ENCODE results near the gene OLFML2B.
"Not testable (repeated sequence)": the region's sequence is repeated elsewhere in the genome, so short reads cannot be mapped to it uniquely, and the experiment has no call there.

Gene OLFML2B

DNA sequence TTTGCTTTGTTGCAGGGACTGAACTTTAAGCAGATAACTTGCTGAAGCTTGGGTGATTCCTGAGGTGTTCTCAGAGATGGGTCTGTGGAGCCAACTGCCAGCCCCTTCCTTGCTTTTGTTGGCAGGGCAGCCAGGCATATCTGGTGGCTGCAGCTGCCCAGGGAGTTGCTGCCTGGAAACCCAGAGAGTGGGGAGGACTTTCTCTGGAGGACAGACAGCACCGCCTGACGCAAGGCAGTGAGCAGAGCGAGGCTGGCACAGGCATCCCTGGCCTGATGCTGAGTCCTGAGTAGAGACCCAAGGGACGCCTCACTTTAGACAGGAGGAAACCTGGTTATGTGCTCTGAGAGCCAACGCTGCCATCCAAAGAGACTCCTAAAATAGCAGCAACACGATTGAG lies 9.8 kb upstream of the OLFML2B start:
- no peak for DNase-seq

DNA sequence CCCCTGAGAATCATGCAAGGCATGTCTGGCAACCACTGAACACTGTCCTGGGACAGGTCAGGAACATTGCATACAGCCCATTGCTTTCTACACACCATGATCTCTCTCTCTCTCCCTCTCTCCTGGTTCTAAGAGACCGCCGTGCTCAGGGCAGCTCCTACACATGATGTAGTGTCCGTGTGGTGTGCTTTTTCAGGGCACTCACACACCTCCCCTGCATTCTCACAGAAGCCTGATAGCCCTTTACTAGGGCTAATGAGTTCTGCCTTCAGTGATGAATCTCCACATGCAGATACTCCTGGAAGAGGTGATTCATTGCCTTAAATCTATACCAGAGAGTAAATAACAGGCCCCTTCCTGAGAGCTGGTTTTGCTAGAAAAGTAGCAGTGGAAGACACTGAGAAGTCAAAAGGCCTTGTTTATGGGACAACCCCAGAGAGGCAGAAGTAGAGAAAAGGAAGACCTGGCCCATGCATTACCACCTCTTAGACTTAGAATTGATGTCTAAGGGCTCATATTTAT lies 7.2 kb upstream of the OLFML2B start:
- no peak for DNase-seq

DNA sequence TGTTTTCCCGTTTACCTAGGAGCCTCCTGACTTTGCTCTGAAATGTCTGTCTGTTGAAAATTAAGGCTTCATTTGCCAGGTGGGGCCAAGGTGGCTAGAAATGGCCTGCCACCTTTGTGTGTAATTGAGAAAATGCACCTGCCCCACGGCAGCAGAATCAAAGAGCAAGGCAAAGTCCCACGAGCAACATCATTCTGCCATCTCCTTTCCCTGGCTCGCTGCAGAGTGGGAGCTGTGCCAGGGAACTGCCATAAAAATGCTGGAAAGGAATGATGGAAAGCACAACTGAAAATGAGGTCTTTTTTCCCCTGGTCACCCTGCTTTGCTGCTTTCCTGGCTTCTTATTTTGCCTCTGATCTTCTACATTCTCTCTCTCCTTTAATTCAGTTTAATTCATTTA lies 5.5 kb upstream of the OLFML2B start:
- DNase-seq, result no peak

DNA sequence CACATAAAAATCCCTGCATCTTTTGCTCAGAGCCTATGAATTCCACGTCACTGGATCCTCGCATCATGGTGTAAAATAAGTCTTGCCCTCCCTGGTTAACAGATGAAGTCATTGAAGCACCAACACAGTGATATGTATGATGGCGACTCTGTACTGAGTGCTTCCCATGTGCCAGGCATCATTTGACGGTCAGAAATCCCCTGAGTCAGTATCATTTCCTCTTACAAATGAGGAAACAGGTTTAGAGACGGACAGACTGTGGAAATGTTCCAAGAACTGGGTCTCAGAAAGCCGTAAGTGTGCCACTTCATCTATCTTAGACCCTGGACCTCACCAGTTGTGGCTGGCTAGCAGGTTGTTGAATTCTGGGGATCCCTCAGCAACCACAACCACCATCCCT lies 5.1 kb upstream of the OLFML2B start:
- no peak for DNase-seq

DNA sequence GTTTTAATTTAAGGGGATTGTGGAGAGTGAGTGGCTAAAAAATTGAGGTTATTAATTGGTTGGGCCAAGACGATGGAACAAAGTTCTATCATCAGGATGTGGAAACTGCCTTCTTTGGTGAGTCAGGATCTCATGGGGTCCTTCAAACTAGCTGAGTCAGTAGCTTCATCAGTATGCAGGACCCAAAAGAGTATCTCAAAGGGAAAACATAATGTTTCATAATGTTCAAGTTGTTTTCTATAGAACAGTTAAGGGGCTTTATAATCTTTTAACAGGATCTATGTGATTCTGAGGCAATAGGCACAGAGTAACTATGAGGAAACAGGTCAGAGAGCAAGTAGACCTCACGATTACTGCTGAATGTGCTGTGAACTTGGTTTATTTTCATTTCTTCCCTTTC lies 3.2 kb upstream of the OLFML2B start:
- no peak for DNase-seq

DNA sequence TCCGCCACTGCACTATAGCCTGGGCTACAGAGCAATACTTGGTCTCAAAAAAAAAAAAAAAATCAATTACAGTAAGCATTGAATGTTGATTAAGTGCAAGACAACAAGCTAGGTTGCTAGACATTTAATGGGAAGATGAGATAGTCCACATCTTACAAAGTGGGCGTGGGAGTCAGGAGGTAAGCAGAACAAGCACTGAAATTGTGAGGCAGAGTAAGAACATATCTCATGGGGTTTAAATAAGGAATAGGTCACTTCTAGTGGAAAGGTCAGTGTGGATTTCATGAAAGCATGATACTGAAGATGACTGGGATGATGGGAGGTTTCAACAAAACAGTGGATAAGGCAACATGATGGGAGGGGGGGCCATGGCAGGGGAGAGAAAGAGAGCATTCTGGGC lies 1.9 kb upstream of the OLFML2B start:
- DNase-seq, result no peak

DNA sequence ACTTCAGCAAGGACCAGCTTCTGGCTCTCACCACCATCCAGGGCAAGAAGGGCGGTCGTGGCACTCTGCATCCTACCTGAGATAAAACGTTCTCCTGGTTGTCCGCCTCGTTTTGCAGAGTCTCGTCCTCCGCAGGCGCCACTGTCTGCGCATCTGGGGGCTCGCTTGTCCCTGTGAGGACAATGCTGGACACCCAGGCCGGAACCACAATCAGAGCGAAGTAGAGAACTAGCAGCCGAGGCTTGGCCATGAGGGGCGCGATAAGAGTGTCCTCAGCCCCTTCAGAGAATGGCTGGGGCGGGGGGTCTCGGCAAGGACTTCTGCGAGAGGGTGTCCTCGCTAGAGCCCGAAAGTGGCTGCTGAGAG lies 505 bp downstream of the OLFML2B start:
- no peak for DNase-seq

DNA sequence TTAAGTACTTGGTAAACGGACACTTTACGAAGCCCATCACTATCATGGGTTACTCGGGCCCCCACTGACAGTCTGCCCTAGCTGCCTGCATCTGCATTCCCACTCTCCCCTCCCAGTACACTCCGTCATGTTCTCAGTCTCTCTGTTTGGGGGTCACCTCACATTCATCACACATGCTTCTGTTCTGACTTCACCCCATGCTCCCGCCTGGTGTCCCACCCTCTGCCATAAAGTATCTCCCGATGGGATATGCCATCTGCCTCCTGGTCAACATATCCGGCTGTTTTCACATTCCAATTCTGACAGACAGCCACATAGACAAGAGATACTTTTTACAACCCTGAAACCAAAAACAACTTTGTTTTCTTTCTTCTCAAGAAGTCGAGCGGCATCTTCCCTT lies 1.0 kb downstream of the OLFML2B start:
- DNase-seq, result no peak

DNA sequence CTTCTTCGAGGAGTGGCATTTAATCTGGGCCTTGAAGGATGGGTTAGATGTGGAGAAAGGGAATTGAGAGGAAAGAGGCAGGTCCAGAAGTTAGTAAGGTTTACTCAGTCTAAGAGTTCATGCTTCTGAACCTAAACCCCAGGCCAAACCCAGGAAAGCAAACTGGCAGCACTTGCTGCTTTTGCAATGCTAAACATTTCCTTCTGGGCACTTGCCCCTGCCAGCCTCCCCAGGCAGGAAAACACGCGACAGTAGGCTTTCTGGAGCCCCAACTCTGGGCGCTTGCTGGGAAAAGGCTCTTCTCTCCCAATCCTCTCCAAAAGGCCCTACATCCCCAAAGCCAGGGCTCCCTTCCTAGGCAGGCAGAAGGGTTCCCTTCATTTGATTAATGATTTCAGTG lies 2.5 kb downstream of the OLFML2B start:
- DNase-seq, result no peak

DNA sequence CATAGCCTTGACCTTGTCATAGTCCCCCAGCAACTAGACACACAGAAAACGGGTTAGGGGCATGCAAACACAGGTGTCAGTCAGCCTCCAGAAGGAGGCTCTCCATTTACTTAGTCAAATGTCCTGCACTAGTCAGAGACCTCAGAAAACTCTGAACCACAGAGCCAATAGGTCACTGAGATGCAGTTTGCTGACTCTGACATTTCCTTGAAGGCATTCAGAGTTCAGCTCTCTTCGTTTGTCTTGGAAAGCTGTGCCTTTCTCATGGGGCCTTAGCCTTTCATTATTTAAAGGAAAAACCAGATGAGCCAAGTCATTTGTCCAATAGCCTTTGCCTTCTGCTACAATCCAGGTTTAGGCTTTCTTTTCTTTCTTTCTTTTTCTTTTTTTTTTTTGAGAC lies 3.5 kb downstream of the OLFML2B start:
- DNase-seq, result no peak

DNA sequence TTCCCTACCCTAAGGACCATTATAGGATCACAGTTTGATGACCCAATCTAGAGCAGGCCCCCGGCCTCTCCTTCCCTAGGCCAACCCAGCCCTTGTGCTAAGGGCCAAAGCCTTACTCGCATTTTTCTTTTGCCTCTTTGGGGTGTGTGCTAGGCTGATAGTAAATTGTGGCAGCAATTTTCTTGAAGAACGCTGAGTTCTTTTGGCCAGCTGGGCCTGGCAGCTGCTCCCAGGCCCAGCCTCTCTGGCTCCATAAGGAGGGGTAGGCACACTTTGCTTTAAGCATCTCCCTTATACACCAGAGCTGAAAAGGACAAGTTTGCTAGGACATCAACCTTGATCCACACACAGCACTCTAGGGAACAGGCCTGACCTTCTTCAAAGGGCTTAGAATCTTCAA lies 4.2 kb downstream of the OLFML2B start:
- no peak for DNase-seq

DNA sequence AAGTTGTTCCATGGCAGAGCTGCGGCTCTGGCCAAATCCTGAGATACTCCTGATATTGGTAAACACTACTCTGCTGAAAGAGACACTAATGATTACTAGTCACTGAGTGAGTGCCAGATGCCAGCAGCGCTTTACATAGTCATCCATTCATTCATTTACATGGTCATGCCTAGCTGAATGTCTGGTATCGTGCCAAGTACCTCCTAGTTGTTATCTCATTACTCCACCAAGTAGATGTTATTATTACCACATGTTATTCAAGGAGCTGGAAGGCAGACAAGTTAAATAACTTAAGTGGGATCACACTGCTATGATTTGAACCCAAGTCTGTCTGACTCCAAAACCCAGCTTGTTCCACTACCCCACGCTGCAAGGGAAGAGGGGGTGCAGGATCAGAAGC lies 4.7 kb downstream of the OLFML2B start:
- no peak for DNase-seq

DNA sequence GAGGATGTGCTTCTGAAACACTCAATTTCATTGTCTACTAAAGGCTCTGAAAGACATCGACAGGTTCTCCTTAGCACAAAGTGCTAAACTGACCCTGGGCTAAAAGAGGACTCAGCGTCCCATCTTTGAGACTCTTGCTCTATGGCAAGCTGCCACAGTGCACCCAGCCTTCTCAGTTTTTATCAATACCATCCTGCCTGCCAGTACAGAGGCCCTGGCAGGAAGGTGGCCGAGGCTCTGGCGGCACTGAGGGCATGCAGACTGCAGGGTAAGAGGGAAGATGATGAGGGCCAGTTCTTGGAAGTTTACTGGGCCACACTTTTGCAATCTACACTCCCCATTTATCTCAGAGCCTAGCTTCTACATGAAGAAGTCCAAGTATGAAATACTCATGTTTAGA lies 5.3 kb downstream of the OLFML2B start:
- DNase-seq, result no peak

DNA sequence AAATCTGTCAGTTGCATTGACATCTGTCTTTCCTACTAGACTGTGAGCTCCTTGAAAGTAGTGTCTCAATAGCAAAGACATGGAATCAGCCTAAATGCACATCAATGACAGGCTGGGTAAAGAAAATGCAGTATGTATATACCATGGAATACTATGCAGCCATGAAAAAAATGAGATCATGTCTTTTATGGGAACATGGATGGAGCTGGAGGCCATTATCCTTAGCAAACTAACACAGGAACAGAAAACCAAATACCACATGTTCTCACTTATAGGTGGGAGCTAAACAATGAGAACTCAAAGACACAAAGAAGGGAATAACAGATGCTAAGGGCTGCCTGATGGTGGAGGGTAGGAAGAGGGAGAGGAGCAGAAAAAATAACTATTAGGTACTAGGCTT lies 5.9 kb downstream of the OLFML2B start:
- DNase-seq, result not testable (repeated sequence)

DNA sequence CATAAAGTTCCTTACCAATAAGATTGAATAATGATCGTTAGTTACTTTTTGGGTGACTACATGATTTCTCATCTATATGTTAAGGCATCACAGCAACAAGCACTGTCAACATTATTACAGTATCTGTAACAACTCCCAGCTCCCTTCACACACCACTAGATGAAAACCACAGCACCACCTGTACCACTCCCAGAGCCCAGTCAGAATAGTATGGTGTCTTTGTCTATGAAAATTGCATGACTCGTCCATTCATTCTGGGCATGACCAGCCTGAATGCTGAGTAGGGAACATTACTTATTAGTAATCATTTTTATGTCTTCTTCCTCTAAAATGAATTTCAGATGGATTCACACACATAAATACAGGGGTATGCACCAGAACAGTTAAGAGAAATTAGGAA lies 7.0 kb downstream of the OLFML2B start:
- DNase-seq, result no peak

DNA sequence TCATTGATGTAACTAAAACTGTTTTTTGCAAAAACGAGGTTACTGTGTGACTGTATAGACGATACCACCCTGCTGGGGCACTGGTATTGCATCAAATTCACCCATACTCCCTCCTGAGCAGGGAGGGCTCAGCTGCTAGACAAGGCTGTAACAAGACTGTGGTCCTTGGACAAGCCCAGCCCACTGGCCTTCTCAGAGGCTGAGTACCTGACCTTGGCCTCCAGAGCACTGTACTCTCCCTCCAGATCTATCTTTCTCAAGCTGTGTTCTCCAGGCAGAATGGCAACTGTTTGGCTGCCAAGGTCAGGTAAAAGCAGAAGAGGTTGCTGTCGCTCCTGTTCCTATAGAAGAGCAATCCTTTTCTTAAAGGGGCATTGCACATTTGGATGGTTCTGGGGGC lies 8.5 kb downstream of the OLFML2B start:
- no peak for DNase-seq

DNA sequence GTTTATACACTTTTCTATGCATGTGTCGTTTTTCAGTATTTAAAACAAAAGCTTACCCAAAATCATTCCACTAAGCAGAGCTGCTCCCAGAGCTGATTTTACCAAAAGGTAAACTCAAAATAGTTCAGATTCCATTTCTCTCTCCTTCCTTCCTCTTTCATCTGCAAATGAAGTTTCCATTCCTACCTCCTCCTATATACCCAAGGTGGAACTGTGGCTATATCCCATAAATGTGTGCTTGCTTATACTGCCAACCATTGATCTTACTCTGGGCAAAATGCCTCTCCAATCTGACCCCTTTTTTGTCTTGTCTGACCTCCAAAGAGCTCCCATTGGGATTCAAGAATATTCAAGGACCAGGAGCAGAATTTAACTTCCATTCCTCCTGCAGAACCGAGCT lies 9.5 kb downstream of the OLFML2B start:
- no peak for DNase-seq

DNA sequence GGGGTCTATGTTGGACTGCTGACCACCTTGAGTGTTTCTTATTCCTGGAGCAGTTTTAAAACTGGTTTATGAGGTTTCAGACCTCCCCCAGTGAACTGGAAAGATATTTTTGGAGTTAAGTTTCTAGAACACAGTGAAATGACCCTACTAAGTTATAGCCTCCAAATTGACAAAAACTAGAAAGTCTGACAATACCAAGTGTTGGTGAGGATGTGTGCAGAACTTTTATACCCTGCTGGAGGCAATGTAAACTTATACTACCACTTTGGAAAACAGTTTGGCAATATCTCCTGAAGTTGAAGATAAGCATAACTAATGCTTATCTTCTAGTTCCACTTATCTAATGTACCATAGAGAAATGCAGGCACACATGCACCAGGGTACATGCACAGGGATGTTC lies 10.4 kb downstream of the OLFML2B start:
- no peak for DNase-seq

DNA sequence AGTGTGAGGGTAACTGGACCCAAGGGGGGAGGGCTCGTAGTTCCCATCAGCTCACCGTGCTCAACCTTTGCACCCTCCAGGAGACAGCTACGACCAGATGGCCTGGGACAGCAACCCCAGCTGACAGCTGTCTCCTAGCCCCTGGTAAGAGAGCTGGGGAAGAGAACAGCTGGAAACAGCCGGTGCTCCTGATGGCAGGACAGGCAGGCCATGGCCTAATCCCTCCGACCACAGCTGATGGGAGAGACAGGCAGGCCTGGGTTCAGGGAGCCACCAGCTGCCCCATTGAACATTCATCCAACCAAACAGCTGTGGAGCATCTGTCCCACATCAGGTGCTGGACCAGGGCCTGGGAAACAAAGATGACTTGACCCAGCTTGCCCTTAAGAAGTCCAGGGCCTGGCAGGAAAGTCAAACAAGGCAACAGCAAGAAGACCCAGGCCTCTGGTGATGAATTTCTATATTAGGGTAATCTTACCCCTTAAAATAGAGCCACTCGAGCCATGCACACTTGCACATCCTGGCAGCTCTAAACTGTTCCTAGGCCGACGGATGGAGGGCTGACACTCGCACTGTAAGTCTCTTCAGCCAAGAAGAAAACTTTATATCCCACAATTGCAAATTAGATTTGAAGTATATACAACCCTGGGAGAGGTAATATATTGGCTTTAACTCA lies 12.2 kb downstream of the OLFML2B start:
- no peak for DNase-seq

DNA sequence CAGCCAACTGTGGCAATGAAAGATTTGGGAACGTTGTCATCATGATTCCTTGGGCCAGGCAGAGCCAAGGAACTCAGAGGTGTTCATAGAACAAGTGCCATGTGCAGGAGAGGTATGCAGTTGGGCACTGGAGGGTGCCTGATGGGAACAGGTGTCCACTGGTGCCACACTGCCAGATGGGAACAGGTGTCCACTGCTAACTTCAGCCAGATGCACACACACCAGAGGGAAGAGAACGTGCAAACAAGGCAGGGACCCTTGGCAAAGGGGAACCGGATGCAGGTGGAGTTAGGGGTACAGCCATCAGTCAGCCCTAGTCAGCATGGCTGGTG lies 13.5 kb downstream of the OLFML2B start:
- no peak for DNase-seq

DNA sequence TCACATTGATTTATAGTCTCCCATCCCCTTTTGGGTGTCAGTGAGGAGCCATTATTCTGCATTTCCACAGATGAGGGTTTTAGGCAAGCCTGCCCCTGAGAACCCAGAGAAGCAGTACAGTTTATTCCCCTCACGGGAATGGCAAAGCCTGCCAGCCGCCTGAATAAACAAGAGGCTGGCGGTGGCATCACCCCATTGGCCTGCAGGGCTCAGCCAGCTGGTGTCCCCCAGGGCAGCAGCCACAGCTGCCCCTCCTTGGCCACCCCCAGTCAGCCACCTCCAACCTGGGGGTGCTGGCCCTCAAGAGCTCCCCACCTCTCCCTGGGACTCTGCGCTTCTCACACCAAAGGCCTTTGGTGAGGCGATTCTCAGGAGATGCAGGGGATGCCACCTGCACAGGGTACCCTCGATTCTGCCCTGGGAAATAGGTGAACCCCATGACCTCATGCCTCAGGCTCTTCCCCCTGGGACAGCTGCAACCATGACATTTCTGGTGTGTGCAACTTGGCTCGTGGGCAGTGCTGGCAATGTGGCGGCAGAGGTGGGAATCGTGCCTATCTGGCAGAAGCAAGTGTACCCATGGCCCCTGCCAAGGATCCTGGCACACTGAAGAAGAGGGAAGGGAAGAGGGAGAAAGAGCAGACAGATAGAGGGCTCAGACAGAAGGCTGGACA lies 14.0 kb downstream of the OLFML2B start:
- DNase-seq, result no peak

DNA sequence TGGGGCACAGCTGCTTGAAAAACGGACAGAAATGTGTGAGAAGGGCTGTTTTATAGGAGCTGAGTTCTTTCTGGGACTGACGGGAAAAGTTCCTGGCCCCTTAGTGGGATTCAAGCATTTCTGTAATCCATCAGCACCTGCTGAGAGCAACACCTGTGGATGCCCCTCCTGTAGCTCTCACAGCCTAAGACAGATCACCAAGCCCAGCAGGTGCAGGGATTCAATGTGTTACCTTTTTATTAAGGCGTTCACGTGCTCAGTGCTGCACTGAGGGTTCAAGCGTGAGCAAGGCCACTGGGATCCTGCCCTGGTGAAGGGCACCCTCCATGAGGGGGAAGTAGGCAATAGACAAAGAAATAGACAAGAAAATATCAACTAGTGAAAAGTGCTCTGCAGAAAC lies 14.9 kb downstream of the OLFML2B start:
- no peak for DNase-seq

DNA sequence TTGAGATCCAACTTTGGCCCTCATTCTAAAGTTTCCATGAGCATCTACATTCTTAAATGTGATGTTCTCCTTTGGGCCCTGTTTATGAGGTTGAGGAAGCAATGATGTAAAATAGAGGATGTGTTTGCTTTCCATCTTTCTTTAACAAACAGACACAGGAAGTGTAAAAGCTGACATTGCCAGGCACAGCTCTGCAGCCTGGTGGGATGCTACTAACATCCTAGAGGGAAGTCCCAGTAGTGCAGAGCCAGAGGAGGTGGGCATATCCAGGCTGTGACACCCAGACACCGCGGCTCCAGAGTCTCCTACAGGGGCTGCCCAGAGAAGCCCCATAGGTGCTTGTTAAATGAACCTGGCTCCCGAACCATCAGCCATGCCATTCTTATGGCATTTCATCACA lies 16.2 kb downstream of the OLFML2B start:
- no peak for DNase-seq

DNA sequence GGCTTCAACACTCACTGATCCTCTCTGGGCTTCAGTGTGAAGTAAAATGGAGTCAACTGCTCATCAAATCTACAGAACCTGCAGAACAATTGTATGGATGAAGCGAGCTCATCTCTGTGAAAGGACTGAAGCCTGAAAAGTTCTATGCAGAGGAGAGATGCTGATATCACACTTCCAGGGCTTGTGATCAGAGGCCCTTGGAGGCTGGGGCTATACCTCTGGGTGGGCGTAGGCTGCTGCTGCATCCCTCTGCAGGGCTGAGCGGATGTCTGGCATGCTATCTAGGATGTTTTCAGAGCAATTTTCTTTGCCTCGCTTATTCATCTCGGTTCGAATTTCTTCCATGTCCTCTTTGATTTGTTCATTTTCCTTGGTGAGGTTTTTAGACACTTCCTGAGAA lies 17.6 kb downstream of the OLFML2B start:
- DNase-seq, result no peak

DNA sequence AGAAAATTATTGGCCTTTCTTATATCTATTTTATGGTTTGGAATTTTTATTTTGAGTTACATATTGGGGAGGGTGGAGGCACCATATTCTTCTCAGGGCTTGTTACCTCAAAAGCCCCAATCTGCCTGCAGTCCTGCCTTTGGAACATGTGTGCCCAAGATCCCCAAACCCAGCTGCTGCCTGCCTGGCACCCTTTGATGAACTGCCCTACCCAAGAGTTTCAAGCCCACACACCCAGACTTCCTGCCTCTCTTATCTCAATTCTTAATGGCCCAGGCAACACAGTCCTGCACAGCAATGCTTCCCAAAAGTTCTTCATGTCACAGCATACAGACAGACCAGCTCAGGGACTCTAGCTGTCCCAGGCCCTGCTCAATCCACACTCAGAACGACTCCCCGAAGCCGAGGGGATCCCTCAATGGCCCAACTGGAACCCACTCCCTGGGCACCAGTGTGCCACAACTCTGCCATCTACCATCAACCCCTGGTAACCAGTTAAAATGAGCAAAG lies 19.2 kb downstream of the OLFML2B start:
- DNase-seq, result no peak
